ENCODE results near the gene ZNF524.

The ZNF524 gene

GRCh38 chr19:55578031-55578760 is 21.9 kb upstream of the ZNF524 start:
- Histone ChIP-seq H3K4me1 (ENCODE audit: insufficient read depth, low read length) (peaks cover 18% of the 10 kb centered on the region), H4K20me1 (ENCODE audit: insufficient read depth, low read length) (no peaks in the 10 kb centered on the region), H3K9me3 (ENCODE audit: insufficient read depth, low read length, severe bottlenecking) (no peaks in the 10 kb centered on the region), H2AFZ (ENCODE audit: low read depth, low read length) (no peak overlapping the region), H3K9ac (ENCODE audit: low read depth, low read length) (no peak overlapping the region), H3K27ac (ENCODE audit: low read length) (no peak overlapping the region), H3K4me2 (ENCODE audit: insufficient read depth, low read length) (no peak overlapping the region), H3K4me3 (ENCODE audit: low read depth in 1 of 2, low read length in 2 of 2) (no peak overlapping the region), H3K27me3 (ENCODE audit: insufficient read depth, low read length, poor library complexity) (no peaks in the 10 kb centered on the region), H3K79me2 (ENCODE audit: insufficient read depth, low read length) (peaks cover 23% of the 10 kb centered on the region), H3K36me3 (ENCODE audit: insufficient read depth, low read length) (peaks cover 12% of the 10 kb centered on the region)
- TF ChIP-seq CTCF (IDR thresholded peaks at IDR 0.05; ENCODE audit: borderline replicate concordance, extremely low read depth, low read length, poor library complexity, severe bottlenecking) (no peak), EZH2 (IDR thresholded peaks at IDR 0.05; ENCODE audit: borderline replicate concordance, low read depth, low read length, severe bottlenecking) (no peak)
- DNase-seq, result no peak
- no peak for ATAC-seq (ENCODE audit: insufficient read depth, low read depth)

- no peak overlapping the region for H2AFZ ChIP-seq (ENCODE audit: low read depth, low read length)
These were observed 21.0 kb upstream of the ZNF524 start for GRCh38 chr19:55578761-55579747.

More at GRCh38 chr19:55578761-55579747, 21.0 kb upstream of the ZNF524 start:
- H3K4me3 ChIP-seq (ENCODE audit: low read depth in 1 of 2, low read length in 2 of 2), result peak overlapping the region; percentile 61 to 70; a peak in 3 of 4 replicates
- H3K9ac ChIP-seq (ENCODE audit: low read depth, low read length), result peak overlapping the region; percentile 75
- peaks cover 23% of the 10 kb centered on the region for H3K79me2 ChIP-seq (ENCODE audit: insufficient read depth, low read length)
- peaks cover 18% of the 10 kb centered on the region for H3K4me1 ChIP-seq (ENCODE audit: insufficient read depth, low read length)
- ATAC-seq (ENCODE audit: insufficient read depth, low read depth) (no peak), DNase-seq (no peak)
- no peaks in the 10 kb centered on the region for H4K20me1 ChIP-seq (ENCODE audit: insufficient read depth, low read length)
- no peaks in the 10 kb centered on the region for H3K9me3 ChIP-seq (ENCODE audit: insufficient read depth, low read length, severe bottlenecking)
- no peak for TF ChIP-seq CTCF (IDR thresholded peaks at IDR 0.05; ENCODE audit: borderline replicate concordance, extremely low read depth, low read length, poor library complexity, severe bottlenecking)
- TF ChIP-seq EZH2 (IDR thresholded peaks at IDR 0.05; ENCODE audit: borderline replicate concordance, low read depth, low read length, severe bottlenecking), result no peak
- H3K4me2 ChIP-seq (ENCODE audit: insufficient read depth, low read length), result peak overlapping the region; percentile 95
- H3K27me3 ChIP-seq (ENCODE audit: insufficient read depth, low read length, poor library complexity), result no peaks in the 10 kb centered on the region
- H3K36me3 ChIP-seq (ENCODE audit: insufficient read depth, low read length), result peaks cover 12% of the 10 kb centered on the region
- peak overlapping the region; percentile 80; the same call in 1 of the 2 replicates for H3K27ac ChIP-seq (ENCODE audit: low read length)

All from DND-41 (cell line).